ENCODE results near the gene PTPRT.

PTPRT gene

GRCh38 chr20:43022568-43022967 is 167.1 kb downstream of the PTPRT start:
- DNase-seq (ENCODE audit: low read depth) = no peak

GRCh38 chr20:43022081-43022480 is 167.6 kb downstream of the PTPRT start:
- DNase-seq (ENCODE audit: low read depth) = no peak

GRCh38 chr20:43017241-43018030 is 172.3 kb downstream of the PTPRT start:
- no peak for DNase-seq (ENCODE audit: low read depth)

GRCh38 chr20:43016257-43016656 is 173.4 kb downstream of the PTPRT start:
- DNase-seq (ENCODE audit: low read depth) = no peak

- no peak for DNase-seq (ENCODE audit: low read depth)
Measured at GRCh38 chr20:43015566-43015965, 174.1 kb downstream of the PTPRT start.

- DNase-seq (ENCODE audit: low read depth) = no peak
Measured at GRCh38 chr20:43014206-43014605, 175.5 kb downstream of the PTPRT start.

GRCh38 chr20:43011491-43011890 is 178.2 kb downstream of the PTPRT start:
- DNase-seq (ENCODE audit: low read depth) = no peak

- DNase-seq (ENCODE audit: low read depth) = no peak
Measured at GRCh38 chr20:43009532-43009931, 180.2 kb downstream of the PTPRT start.

- no peak for DNase-seq (ENCODE audit: low read depth)
Measured at GRCh38 chr20:43007525-43007924, 182.2 kb downstream of the PTPRT start.

GRCh38 chr20:43006651-43007375 is 182.9 kb downstream of the PTPRT start:
- no peak for DNase-seq (ENCODE audit: low read depth)

GRCh38 chr20:43003318-43003944 is 186.3 kb downstream of the PTPRT start:
- no peak for DNase-seq (ENCODE audit: low read depth)

- DNase-seq (ENCODE audit: low read depth) = no peak
Measured at GRCh38 chr20:42996141-42996540, 193.6 kb downstream of the PTPRT start.

GRCh38 chr20:42988319-42988718 is 201.4 kb downstream of the PTPRT start:
- DNase-seq (ENCODE audit: low read depth) = no peak

- no peak for DNase-seq (ENCODE audit: low read depth)
Measured at GRCh38 chr20:42987376-42988114, 202.2 kb downstream of the PTPRT start.

- DNase-seq (ENCODE audit: low read depth) = no peak
Measured at GRCh38 chr20:42986143-42986773, 203.4 kb downstream of the PTPRT start.

GRCh38 chr20:42985628-42986027 is 204.1 kb downstream of the PTPRT start:
- DNase-seq (ENCODE audit: low read depth) = no peak

- no peak for DNase-seq (ENCODE audit: low read depth)
Measured at GRCh38 chr20:42982218-42982617, 207.5 kb downstream of the PTPRT start.

GRCh38 chr20:42981253-42981652 is 208.5 kb downstream of the PTPRT start:
- no peak for DNase-seq (ENCODE audit: low read depth)

- no peak for DNase-seq (ENCODE audit: low read depth)
Measured at GRCh38 chr20:42979720-42980119, 210.0 kb downstream of the PTPRT start.

- DNase-seq (ENCODE audit: low read depth) = no peak
Measured at GRCh38 chr20:42978184-42978974, 211.3 kb downstream of the PTPRT start.

GRCh38 chr20:42975974-42976373 is 213.7 kb downstream of the PTPRT start:
- DNase-seq (ENCODE audit: low read depth) = no peak
